Bladder microvascular endothelial cell (primary cell): ENCODE data around the gene C22orf42. TPM values are rescaled to one million over a fixed set of nuclear protein-coding genes. Genes with fewer than 3 reads are reported as not detected.

ENCODE experiments used
- total RNA-seq: library from RNA; depleted of rRNA; stranded (reverse); fragments of >200 nt; gene quantifications from 2 replicates; pipeline ENCODE4 v1.2.3, GENCODE V29; 2014

C22orf42 gene
- not detected in 2 replicates for total RNA-seq

GRCh38 chr22:32158712-32159533 lies at the start of gene C22orf42:
C22orf42 (minus strand) TSS chr22:32159303; CDS start chr22:32159215, 88 bp downstream.

GRCh38 chr22:32204856-32205722 lies 46.0 kb upstream of the C22orf42 start, which contains the start of gene RFPL2:
RFPL2 (minus strand) TSS chr22:32205073; CDS start chr22:32202451, 2,622 bp downstream.

Other genes with a start within 250 kb of the C22orf42 start
- gene YWHAH, start 214.8 kb downstream of the C22orf42 start, total RNA-seq: 112 and 123 TPM in 2 replicates
- gene SLC5A1, start 116.0 kb downstream of the C22orf42 start, total RNA-seq: not detected in 2 replicates
- gene RFPL2, start 45.8 kb upstream of the C22orf42 start, total RNA-seq: not detected in 2 replicates
- 0.81 and 4.7 TPM in 2 replicates for gene SLC5A4, start 96.0 kb upstream of the C22orf42 start, total RNA-seq
- not detected in 2 replicates for gene RFPL3, start 198.6 kb upstream of the C22orf42 start, total RNA-seq